T-helper 9 cell (primary cell): ENCODE data around the gene AGPAT1.
"Not testable (repeated sequence)": the region's sequence is repeated elsewhere in the genome, so short reads cannot be mapped to it uniquely, and the experiment has no call there.

Experiments
- DNase-seq: peaks from one replicate; pipeline ENCODE4 v3.0.0-alpha.2; 2020

The AGPAT1 gene

GRCh38 chr6:32198866-32199265 is 23.0 kb upstream of the AGPAT1 start:
- DNase-seq, result no peak

GRCh38 chr6:32198345-32198696 is 22.4 kb upstream of the AGPAT1 start:
- no peak for DNase-seq

GRCh38 chr6:32196682-32197616 is 21.1 kb upstream of the AGPAT1 start:
- no peak for DNase-seq

GRCh38 chr6:32195902-32196681 is 20.2 kb upstream of the AGPAT1 start:
- peak; percentile 48 for DNase-seq

- peak; percentile 98 for DNase-seq
These were observed 19.7 kb upstream of the AGPAT1 start for GRCh38 chr6:32195652-32195901.

- DNase-seq, result no peak
These were observed 19.2 kb upstream of the AGPAT1 start for GRCh38 chr6:32194825-32195651.

- no peak for DNase-seq
These were observed 18.5 kb upstream of the AGPAT1 start for GRCh38 chr6:32194388-32194787.

- DNase-seq, result not testable (repeated sequence)
These were observed 17.2 kb upstream of the AGPAT1 start for GRCh38 chr6:32193096-32193495.

- DNase-seq, result peak; percentile 34
These were observed 16.7 kb upstream of the AGPAT1 start, which contains the start of gene GPSM3 for GRCh38 chr6:32192608-32193039. Gene GPSM3, minus strand, starts transcription at chr6:32192643. Its CDS starts 130 bp downstream, at chr6:32192513.

GRCh38 chr6:32191696-32192607 is 16.1 kb upstream of the AGPAT1 start:
- DNase-seq, result no peak

GRCh38 chr6:32190911-32191677 is 15.2 kb upstream of the AGPAT1 start:
- no peak for DNase-seq

- peak; percentile 64 for DNase-seq
These were observed 14.4 kb upstream of the AGPAT1 start, which contains the start of gene PBX2 for GRCh38 chr6:32190054-32190851. Gene PBX2, minus strand, starts transcription at chr6:32190202. Its CDS starts 287 bp downstream, at chr6:32189915.

GRCh38 chr6:32189742-32190053 is 13.8 kb upstream of the AGPAT1 start:
- no peak for DNase-seq

GRCh38 chr6:32189069-32189741 is 13.3 kb upstream of the AGPAT1 start:
- no peak for DNase-seq

GRCh38 chr6:32188381-32189068 is 12.6 kb upstream of the AGPAT1 start:
- DNase-seq, result no peak

- DNase-seq, result not testable (repeated sequence)
These were observed 12.0 kb upstream of the AGPAT1 start for GRCh38 chr6:32187725-32188380.

- no peak for DNase-seq
These were observed 11.3 kb upstream of the AGPAT1 start for GRCh38 chr6:32187009-32187709.
